ENCODE results near the gene C3. TPM values are rescaled to one million over a fixed set of nuclear protein-coding genes. Genes with fewer than 3 reads are reported as not detected.
A peak's percentile ranks its signal among the peaks of the same experiment; 100 is the strongest.

The C3 gene
- polyA plus RNA-seq, 1 experiment = 1.8 TPM

DNA sequence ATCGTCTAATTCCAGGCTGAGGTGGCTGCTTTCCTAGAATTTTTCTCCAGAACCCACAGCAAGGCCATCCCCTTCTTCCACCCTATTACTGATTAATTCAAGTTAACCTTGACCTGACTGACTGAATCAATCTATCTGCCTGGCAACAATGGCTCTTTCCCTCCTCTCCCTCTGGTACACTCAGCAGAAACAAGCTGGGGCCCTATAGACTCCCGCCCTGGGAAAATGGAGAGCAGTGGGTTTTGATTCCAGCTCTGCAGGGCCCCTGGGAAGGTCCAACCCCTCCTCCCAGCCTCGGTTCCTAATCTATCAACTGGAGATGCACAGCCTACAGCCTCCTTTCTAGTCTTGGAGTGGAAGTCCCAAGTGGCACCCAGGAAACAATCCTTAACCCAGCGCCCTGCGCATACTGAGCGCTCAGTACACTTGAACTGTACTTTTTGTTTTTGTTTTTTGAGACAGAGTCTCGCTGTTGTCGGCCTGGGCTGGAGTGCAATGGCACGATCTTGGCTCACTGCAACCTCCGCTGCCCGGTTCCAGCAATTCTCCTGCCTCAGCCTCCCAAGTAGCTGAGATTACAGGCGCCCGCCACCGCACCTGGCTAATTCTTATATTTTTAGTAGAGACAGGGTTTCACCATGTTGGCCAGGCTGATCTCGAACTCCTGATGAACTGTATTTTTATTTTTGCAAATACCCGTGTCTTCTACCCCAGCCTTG lies 5.2 kb upstream of the C3 start:
- Histone ChIP-seq H3K27ac (ENCODE audit: low read depth, low read length) (no peak overlapping the region), H3K4me3 (ENCODE audit: low read depth, low read length) (no peak overlapping the region), H3K27me3 (ENCODE audit: control insufficient read depth, insufficient read depth, low read length) (peaks cover 4% of the 10 kb centered on the region), H3K9me3 (ENCODE audit: control insufficient read depth, insufficient read depth, low read length) (no peaks in the 10 kb centered on the region)
- POLR2A ChIA-PET = no interaction called here
- TF ChIP-seq, protein P1, sequence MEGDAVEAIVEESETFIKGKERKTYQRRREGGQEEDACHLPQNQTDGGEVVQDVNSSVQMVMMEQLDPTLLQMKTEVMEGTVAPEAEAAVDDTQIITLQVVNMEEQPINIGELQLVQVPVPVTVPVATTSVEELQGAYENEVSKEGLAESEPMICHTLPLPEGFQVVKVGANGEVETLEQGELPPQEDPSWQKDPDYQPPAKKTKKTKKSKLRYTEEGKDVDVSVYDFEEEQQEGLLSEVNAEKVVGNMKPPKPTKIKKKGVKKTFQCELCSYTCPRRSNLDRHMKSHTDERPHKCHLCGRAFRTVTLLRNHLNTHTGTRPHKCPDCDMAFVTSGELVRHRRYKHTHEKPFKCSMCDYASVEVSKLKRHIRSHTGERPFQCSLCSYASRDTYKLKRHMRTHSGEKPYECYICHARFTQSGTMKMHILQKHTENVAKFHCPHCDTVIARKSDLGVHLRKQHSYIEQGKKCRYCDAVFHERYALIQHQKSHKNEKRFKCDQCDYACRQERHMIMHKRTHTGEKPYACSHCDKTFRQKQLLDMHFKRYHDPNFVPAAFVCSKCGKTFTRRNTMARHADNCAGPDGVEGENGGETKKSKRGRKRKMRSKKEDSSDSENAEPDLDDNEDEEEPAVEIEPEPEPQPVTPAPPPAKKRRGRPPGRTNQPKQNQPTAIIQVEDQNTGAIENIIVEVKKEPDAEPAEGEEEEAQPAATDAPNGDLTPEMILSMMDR (IDR thresholded peaks at IDR 0.05; ENCODE audit: low read depth, low read length) = no peak
- DNase-seq (ENCODE audit: low read depth, low spot score) = no peak
- CTCF ChIA-PET = no interaction called here

DNA sequence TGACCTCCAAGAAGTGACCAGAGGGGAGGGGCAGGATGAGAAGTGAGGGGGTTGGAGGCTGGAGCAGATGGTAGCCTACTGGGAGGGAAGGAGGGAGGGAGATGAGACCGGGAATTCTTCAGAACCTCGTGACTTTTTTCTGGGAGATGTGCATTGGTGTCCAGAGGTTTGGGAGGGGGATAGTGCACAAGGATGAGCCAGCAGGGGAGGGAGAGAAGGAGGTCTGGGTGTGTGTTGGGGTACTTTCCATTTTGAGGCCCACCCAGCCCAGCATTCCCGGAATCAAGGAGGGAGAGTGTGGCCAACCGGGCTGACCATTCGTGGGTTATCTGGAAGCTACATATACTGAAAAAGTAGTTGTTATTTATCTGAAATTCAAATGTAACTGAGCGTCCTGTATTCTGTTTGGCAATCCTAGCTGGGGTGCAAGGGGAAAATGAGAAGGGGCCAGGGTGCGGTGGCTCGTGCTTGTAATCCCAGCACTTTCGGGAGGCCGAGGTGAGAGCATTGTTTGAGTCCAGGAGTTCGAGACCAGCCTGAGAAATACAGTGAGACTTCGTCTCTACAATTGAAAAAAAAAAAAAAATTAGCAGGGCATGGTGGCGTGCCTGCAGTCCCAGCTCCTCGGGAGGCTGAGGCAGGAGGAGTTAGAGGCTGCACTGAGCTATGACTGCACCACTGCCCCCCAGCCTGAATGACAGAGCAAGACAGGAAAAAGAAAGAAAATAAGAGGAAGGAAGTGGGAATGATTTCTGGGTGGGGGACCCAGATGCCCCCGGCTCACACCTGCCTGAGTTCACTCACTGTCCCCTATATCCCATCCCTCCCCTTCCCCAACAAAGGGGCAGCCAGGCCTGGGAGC lies 4.4 kb upstream of the C3 start:
- no peak for DNase-seq (ENCODE audit: low read depth, low spot score)
- POLR2A ChIA-PET = no interaction called here
- no peaks in the 10 kb centered on the region for H3K9me3 ChIP-seq (ENCODE audit: control insufficient read depth, insufficient read depth, low read length)
- CTCF ChIA-PET = no interaction called here
- H3K4me3 ChIP-seq (ENCODE audit: low read depth, low read length) = no peak overlapping the region
- TF ChIP-seq, protein P1 (IDR thresholded peaks at IDR 0.05; ENCODE audit: low read depth, low read length) = no peak
- peaks cover 4% of the 10 kb centered on the region for H3K27me3 ChIP-seq (ENCODE audit: control insufficient read depth, insufficient read depth, low read length)
- no peak overlapping the region for H3K27ac ChIP-seq (ENCODE audit: low read depth, low read length)

DNA sequence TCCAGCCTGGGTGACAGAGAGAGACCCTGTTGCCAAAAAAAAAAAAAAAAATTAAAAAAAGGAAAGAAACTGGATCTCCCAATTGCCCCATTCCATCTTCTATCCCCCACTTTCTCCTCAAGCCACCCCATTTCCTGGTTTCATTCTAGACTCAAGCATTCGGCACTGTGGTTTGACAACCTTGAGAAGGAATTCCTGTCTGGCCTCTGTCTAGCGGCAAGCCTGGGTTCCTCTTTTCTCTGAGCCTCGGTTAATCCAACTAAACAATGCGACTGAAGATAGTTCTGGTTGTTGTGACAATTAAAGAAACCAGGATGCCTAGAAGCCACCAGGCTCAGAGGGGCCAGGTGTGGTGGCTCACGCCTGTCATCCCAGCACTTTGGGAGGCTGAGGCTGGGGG lies 3.3 kb upstream of the C3 start:
- no peak for DNase-seq (ENCODE audit: low read depth, low spot score)
- POLR2A ChIA-PET = interaction anchor here (0.7 kb wide), 1 partner anchor 746 kb away, joined by 9 read pairs; the partner anchor contains the start of gene RANBP3
- Histone ChIP-seq H3K27ac (ENCODE audit: low read depth, low read length) (peak overlapping the region; percentile 2), H3K4me3 (ENCODE audit: low read depth, low read length) (no peak overlapping the region), H3K27me3 (ENCODE audit: control insufficient read depth, insufficient read depth, low read length) (peaks cover 4% of the 10 kb centered on the region), H3K9me3 (ENCODE audit: control insufficient read depth, insufficient read depth, low read length) (peaks cover 5% of the 10 kb centered on the region; the same call in 1 of the 2 replicates)
- CTCF ChIA-PET = interaction anchor here (1.5 kb wide), 1 partner anchor 9 kb away, joined by 3 read pairs; no protein-coding TSS in a partner anchor
- TF ChIP-seq, protein P1 (IDR thresholded peaks at IDR 0.05; ENCODE audit: low read depth, low read length) = no peak

DNA sequence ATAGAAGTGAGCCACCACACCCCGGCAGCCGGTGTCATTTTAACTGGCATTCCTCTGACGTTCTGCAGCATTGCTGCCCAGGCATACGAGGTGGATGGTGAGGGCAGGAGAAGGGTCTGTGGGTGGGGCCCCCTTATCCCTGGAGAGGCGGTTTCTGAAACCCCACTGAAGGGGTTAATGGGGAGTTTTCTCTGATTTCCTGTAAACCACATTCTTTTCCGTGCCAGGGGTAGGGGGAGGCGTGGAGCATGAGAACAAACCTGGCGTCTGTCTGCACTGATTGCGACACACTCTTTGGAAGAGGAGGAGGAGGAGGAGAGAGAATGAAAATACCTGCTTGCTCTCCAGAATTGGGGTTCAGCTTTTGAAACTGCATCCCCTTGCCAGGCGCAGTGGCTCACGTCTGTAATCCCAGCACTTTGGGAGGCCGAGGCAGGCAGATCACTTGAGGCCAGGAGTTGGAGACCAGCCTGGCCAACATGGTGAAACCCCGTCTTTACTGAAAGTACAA lies 2.7 kb upstream of the C3 start:
- no peak overlapping the region for H3K27ac ChIP-seq (ENCODE audit: low read depth, low read length)
- peaks cover 4% of the 10 kb centered on the region for H3K27me3 ChIP-seq (ENCODE audit: control insufficient read depth, insufficient read depth, low read length)
- POLR2A ChIA-PET = interaction anchor here (0.7 kb wide), 1 partner anchor 745 kb away, joined by 9 read pairs; the partner anchor contains the start of gene RANBP3
- peaks cover 7% of the 10 kb centered on the region; the same call in 1 of the 2 replicates for H3K9me3 ChIP-seq (ENCODE audit: control insufficient read depth, insufficient read depth, low read length)
- TF ChIP-seq, protein P1 (IDR thresholded peaks at IDR 0.05; ENCODE audit: low read depth, low read length) = no peak
- no peak for DNase-seq (ENCODE audit: low read depth, low spot score)
- CTCF ChIA-PET = interaction anchor here (1.5 kb wide), 1 partner anchor 10 kb away, joined by 3 read pairs; no protein-coding TSS in a partner anchor
- H3K4me3 ChIP-seq (ENCODE audit: low read depth, low read length) = no peak overlapping the region

Measured in AG04450 (cell line).